HAP-1 (cell line): ENCODE measurements around the gene NRG3.

Experiments
- DNase-seq, 2 experiments: peaks; one replicate each; pipeline ENCODE4 v3.0.0-alpha.2; 2016 to 2020; ENCODE audit warnings: low spot score in 2 of 2
- H3K27me3 ChIP-seq: fragments of 250-450 bp; sonication (Bioruptor Pico); 2 replicates; pipeline ENCODE4 v1.5.1; 2020; ENCODE audit warnings: low read depth, mild to moderate bottlenecking, moderate library complexity
- H3K36me3 ChIP-seq: fragments of 250-450 bp; sonication (Bioruptor Pico); replicated peaks from 2 replicates; pipeline ENCODE4 v1.5.1; 2020; ENCODE audit warnings: mild to moderate bottlenecking
- H3K4me1 ChIP-seq: fragments of 250-450 bp; sonication (Bioruptor Pico); 2 replicates; pipeline ENCODE4 v1.5.1; 2020; ENCODE audit warnings: mild to moderate bottlenecking
- H3K4me3 ChIP-seq: fragments of 250-450 bp; sonication (Bioruptor Pico); 2 replicates; pipeline ENCODE4 v1.5.1; 2020; ENCODE audit warnings: mild to moderate bottlenecking, moderate library complexity
- H3K9me3 ChIP-seq: fragments of 250-450 bp; sonication (Bioruptor Pico); 2 replicates; pipeline ENCODE4 v1.5.1; 2020; ENCODE audit warnings: mild to moderate bottlenecking, moderate library complexity
- in situ Hi-C: fragments of 300-500 bp; cut with MboI; formaldehyde crosslinking; loops from 3 replicates; pipeline ENCODE4 v1.14.3; 2020; ENCODE audit warnings: low sequenced_read_pairs, inconsistent platforms, mixed read lengths

Gene NRG3

GRCh38 chr10:82402906-82403401 is 528.0 kb downstream of the NRG3 start:
- H3K4me3 ChIP-seq: no peak overlapping the region
- in situ Hi-C loops: no loop called here
- H3K4me1 ChIP-seq: no peaks in the 10 kb centered on the region
- H3K36me3 ChIP-seq: no peaks in the 10 kb centered on the region
- no peaks in the 10 kb centered on the region for H3K27me3 ChIP-seq
- DNase-seq: no peak
- H3K9me3 ChIP-seq: 0 out of 2 replicates have a peak, but pooled peaks cover 2% of the 10 kb centered on the region

DNA sequence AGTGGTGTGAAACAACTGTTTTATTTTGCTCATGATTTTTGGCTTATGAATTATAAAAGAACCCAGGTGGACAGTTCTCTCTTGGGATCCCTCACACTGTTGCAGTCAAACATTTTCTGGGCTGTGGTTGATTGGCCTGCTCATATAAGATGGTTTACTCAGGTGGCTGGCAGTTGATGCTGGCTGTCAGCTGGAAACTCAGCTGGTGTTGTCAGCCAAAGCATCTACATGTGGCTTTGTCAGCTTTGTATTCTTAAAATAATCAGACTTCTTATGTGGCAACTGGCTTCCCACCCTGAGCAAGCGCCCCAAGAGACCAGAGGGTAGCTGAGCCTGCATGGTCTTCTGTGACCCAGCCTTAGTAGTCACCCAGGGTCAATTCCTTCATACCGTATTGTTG is 534.7 kb downstream of the NRG3 start:
- DNase-seq: no peak
- in situ Hi-C loops: no loop called here
- Histone ChIP-seq H3K36me3 (no peaks in the 10 kb centered on the region), H3K27me3 (no peaks in the 10 kb centered on the region), H3K9me3 (0 out of 2 replicates have a peak, but pooled peaks cover 2% of the 10 kb centered on the region), H3K4me1 (no peaks in the 10 kb centered on the region), H3K4me3 (no peak overlapping the region)

DNA sequence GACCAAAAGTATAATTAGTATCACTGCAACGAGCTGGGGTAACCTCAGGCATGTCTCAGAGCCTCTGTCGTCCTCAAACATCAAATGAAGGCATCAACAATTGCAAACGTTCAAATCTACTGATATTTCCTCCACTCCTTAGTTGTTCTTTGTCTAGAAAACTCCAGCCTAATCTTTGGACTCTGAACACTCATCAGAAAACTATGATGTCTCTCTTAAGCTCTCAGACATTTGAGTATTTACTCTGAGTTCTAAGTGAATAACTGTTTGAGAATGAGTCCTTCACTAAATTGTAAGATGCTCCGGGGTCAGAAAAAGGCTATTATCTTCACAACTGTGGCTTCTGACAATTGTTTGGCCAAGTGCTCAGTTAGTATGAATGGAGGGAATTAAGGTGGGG is 536.4 kb downstream of the NRG3 start:
- no peaks in the 10 kb centered on the region for H3K36me3 ChIP-seq
- no peaks in the 10 kb centered on the region for H3K4me1 ChIP-seq
- H3K27me3 ChIP-seq: no peaks in the 10 kb centered on the region
- in situ Hi-C loops: no loop called here
- DNase-seq: no peak
- 0 out of 2 replicates have a peak, but pooled peaks cover 2% of the 10 kb centered on the region for H3K9me3 ChIP-seq
- H3K4me3 ChIP-seq: no peak overlapping the region

- Histone ChIP-seq H3K4me3 (no peak overlapping the region), H3K9me3 (no peaks in the 10 kb centered on the region), H3K4me1 (no peaks in the 10 kb centered on the region), H3K27me3 (no peaks in the 10 kb centered on the region), H3K36me3 (no peaks in the 10 kb centered on the region)
- no peak for DNase-seq
- in situ Hi-C loops: no loop called here
Observed at GRCh38 chr10:82420001-82420400, 545.0 kb downstream of the NRG3 start.

- DNase-seq: no peak
- in situ Hi-C loops: no loop called here
- Histone ChIP-seq H3K36me3 (no peaks in the 10 kb centered on the region), H3K4me3 (no peak overlapping the region), H3K9me3 (no peaks in the 10 kb centered on the region), H3K27me3 (no peaks in the 10 kb centered on the region), H3K4me1 (no peaks in the 10 kb centered on the region)
Observed at GRCh38 chr10:82429302-82429701, 554.3 kb downstream of the NRG3 start.

DNA sequence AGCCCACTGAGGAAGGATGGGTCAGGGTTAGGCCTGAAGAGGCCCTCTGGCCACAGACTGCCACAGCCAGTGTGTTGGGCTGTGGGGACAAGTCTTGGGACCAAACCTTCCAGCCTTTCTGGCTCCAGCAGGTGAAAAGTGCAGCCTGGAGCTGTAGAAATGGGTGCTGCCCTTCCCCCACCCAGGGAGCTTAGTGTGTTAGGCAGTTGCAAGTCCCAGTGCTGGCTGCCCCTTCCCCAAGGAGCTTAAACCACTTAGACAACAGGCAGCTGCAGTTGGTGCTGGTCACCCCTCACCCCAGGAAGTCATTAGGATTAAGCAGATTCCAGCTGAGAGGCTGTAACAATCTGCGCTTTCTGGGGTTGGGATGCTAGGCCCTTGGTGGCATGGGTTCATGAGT is 563.3 kb downstream of the NRG3 start:
- no peak overlapping the region for H3K4me3 ChIP-seq
- in situ Hi-C loops: no loop called here

GRCh38 chr10:82440775-82441174 is 565.8 kb downstream of the NRG3 start:
- Histone ChIP-seq H3K4me3 (no peak overlapping the region), H3K27me3 (no peaks in the 10 kb centered on the region), H3K36me3 (no peaks in the 10 kb centered on the region), H3K9me3 (no peaks in the 10 kb centered on the region), H3K4me1 (no peaks in the 10 kb centered on the region)
- in situ Hi-C loops: no loop called here
- DNase-seq: no peak

More for the DNA sequence above, 563.3 kb downstream of the NRG3 start:
- Histone ChIP-seq H3K36me3 (no peaks in the 10 kb centered on the region), H3K27me3 (no peaks in the 10 kb centered on the region), H3K9me3 (no peaks in the 10 kb centered on the region), H3K4me1 (no peaks in the 10 kb centered on the region)
- no peak for DNase-seq

- H3K4me1 ChIP-seq: no peaks in the 10 kb centered on the region
- no peaks in the 10 kb centered on the region for H3K36me3 ChIP-seq
- H3K9me3 ChIP-seq: no peaks in the 10 kb centered on the region
- DNase-seq: no peak
- H3K27me3 ChIP-seq: no peaks in the 10 kb centered on the region
- no peak overlapping the region for H3K4me3 ChIP-seq
- in situ Hi-C loops: no loop called here
Observed at GRCh38 chr10:82452046-82452445, 577.1 kb downstream of the NRG3 start.

- no peak for DNase-seq
- in situ Hi-C loops: no loop called here
- Histone ChIP-seq H3K4me3 (no peak overlapping the region), H3K27me3 (no peaks in the 10 kb centered on the region), H3K36me3 (no peaks in the 10 kb centered on the region), H3K4me1 (no peaks in the 10 kb centered on the region), H3K9me3 (no peaks in the 10 kb centered on the region)
Observed at GRCh38 chr10:82452676-82453075, 577.7 kb downstream of the NRG3 start.

GRCh38 chr10:82453678-82454293 is 578.8 kb downstream of the NRG3 start:
- Histone ChIP-seq H3K4me3 (no peak overlapping the region), H3K36me3 (no peaks in the 10 kb centered on the region), H3K27me3 (no peaks in the 10 kb centered on the region), H3K9me3 (no peaks in the 10 kb centered on the region), H3K4me1 (no peaks in the 10 kb centered on the region)
- in situ Hi-C loops: no loop called here
- DNase-seq: no peak

GRCh38 chr10:82462910-82463551 is 588.0 kb downstream of the NRG3 start:
- H3K4me1 ChIP-seq: no peaks in the 10 kb centered on the region
- H3K4me3 ChIP-seq: no peak overlapping the region
- no peaks in the 10 kb centered on the region for H3K27me3 ChIP-seq
- in situ Hi-C loops: no loop called here
- H3K36me3 ChIP-seq: no peaks in the 10 kb centered on the region
- H3K9me3 ChIP-seq: no peaks in the 10 kb centered on the region
- no peak for DNase-seq

DNA sequence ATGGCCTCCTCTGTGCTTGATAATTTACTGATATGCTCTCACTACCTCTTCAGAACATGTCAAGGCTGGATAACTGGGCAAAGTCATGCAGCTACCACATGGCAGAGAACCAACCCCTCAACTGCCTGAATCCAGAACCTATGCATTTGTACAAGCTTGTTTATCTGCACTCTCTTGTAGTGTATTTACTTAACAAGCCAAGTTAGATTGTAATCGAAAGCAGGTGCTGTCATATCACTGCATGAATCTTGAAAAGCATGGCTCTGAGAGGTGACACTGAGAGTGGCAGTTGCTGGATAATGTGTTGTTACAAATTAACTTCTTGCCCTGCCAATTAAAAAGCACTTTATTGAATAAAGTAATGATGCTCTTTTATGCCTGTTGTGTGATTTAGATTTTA is 588.6 kb downstream of the NRG3 start:
- no peak overlapping the region for H3K4me3 ChIP-seq
- in situ Hi-C loops: no loop called here
- H3K27me3 ChIP-seq: no peaks in the 10 kb centered on the region
- H3K36me3 ChIP-seq: no peaks in the 10 kb centered on the region
- H3K4me1 ChIP-seq: no peaks in the 10 kb centered on the region
- no peak for DNase-seq
- H3K9me3 ChIP-seq: no peaks in the 10 kb centered on the region

DNA sequence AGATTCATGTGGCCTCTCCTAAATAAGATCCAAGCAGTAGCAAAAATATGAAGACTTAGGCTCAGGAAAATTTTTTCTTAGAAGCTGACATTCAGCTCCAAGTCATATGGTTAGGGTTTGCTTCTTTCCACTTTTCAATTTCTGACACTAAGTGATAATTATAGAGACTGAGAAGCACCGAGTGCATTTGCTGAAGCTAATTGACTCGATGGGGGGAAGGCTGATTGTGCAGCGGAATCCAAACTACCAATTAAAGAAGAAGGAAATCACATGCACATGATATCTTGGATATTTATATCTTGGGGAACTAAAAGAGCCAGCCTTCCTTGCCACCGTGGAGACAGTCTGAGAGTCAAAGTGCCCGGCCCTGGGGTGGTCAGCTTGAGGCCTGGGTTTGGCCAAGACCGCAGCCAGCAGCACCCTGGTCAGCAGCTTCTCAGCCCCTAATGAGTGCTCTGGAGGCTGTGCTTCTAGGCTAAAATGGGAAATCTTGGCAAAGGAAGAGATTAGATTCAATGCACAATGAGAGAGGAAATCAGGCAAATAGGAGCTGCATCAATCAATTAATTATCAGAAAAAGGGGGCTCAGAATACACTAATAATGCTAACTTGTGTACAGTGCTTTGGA is 589.3 kb downstream of the NRG3 start:
- no peak for DNase-seq
- in situ Hi-C loops: no loop called here
- no peaks in the 10 kb centered on the region for H3K27me3 ChIP-seq
- no peaks in the 10 kb centered on the region for H3K36me3 ChIP-seq
- no peaks in the 10 kb centered on the region for H3K9me3 ChIP-seq
- H3K4me1 ChIP-seq: no peaks in the 10 kb centered on the region
- H3K4me3 ChIP-seq: no peak overlapping the region

DNA sequence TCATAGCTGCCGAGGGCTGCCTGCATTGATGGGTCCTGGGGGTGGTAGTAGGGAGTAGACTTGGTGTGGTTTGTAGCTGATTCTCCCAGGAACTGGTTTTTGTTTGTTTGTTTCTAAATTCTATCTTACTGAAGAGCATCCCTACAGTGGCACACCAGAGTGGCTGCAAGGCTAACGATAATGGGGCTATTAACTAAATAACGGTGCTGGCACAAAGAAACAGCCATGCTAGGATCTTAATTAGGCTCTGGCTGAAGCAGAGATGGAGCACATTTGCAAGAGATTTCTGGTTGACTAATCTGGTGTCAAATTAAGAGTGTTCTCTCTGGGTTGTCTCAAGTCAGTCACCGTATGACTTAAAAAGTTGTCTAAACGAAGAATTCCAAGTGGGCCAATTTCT is 590.0 kb downstream of the NRG3 start:
- H3K4me3 ChIP-seq: no peak overlapping the region
- DNase-seq: no peak
- no peaks in the 10 kb centered on the region for H3K4me1 ChIP-seq
- no peaks in the 10 kb centered on the region for H3K27me3 ChIP-seq
- H3K9me3 ChIP-seq: no peaks in the 10 kb centered on the region
- in situ Hi-C loops: no loop called here
- no peaks in the 10 kb centered on the region for H3K36me3 ChIP-seq
